Central memory CD8-positive, alpha-beta T cell (primary cell): ENCODE measurements around the gene CHMP4A.
"Not testable (repeated sequence)": the region's sequence is repeated elsewhere in the genome, so short reads cannot be mapped to it uniquely, and the experiment has no call there.

Source experiments
- ATAC-seq: fragments of 150-1000 bp; cut with Tn5 transposase; replicated peaks from 2 replicates; pipeline ENCODE4 v1.10.0; 2022; ENCODE audit warnings: mild to moderate bottlenecking, moderate FRiP score, moderate number of reproducible peaks; ENCODE audit not compliant: poor library complexity, severe bottlenecking; ENCODE audit errors: extremely low read depth
- DNase-seq, 2 donors: peaks; one replicate each; pipeline ENCODE4 v3.0.0; 2021; ENCODE audit warnings: low spot score in 2 of 2
- H3K27ac Mint-ChIP-seq: one replicate; pipeline ENCODE4 v1.8.0; 2022; ENCODE audit warnings: low read depth, mild to moderate bottlenecking, moderate library complexity, mixed read lengths
- H3K27me3 Mint-ChIP-seq: one replicate; pipeline ENCODE4 v1.8.0; 2022; ENCODE audit warnings: mixed read lengths
- H3K36me3 Mint-ChIP-seq: one replicate; pipeline ENCODE4 v1.8.0; 2022; ENCODE audit warnings: mild to moderate bottlenecking, moderate library complexity, mixed read lengths; ENCODE audit not compliant: insufficient read depth
- H3K4me1 Mint-ChIP-seq: one replicate; pipeline ENCODE4 v1.8.0; 2022; ENCODE audit warnings: mixed read lengths
- H3K4me3 Mint-ChIP-seq: one replicate; pipeline ENCODE4 v1.8.0; 2022; ENCODE audit warnings: mild to moderate bottlenecking, moderate library complexity, mixed read lengths
- H3K9me3 Mint-ChIP-seq: one replicate; pipeline ENCODE4 v1.8.0; 2022; ENCODE audit warnings: mixed read lengths

Gene CHMP4A

GRCh38 chr14:24207625-24208024 lies 5.7 kb downstream of the CHMP4A start:
- H3K4me1 Mint-ChIP-seq, result peaks cover 52% of the 10 kb centered on the region
- H3K9me3 Mint-ChIP-seq, result no peaks in the 10 kb centered on the region
- H3K27me3 Mint-ChIP-seq, result no peaks in the 10 kb centered on the region
- peak overlapping the region; percentile 48 for H3K4me3 Mint-ChIP-seq
- ATAC-seq (no peak), DNase-seq (no peak)
- H3K36me3 Mint-ChIP-seq, result peaks cover 34% of the 10 kb centered on the region
- peak overlapping the region; percentile 99 for H3K27ac Mint-ChIP-seq

- Mint-ChIP-seq H3K4me3 (peak overlapping the region; percentile 48), H3K9me3 (no peaks in the 10 kb centered on the region), H3K4me1 (peaks cover 47% of the 10 kb centered on the region), H3K27ac (peak overlapping the region; percentile 99), H3K36me3 (peaks cover 33% of the 10 kb centered on the region), H3K27me3 (no peaks in the 10 kb centered on the region)
- DNase-seq (peak in 1 of 2 donors; percentile 32), ATAC-seq (peak; percentile 86)
Measured at GRCh38 chr14:24207104-24207551, 6.2 kb downstream of the CHMP4A start.

- Mint-ChIP-seq H3K4me1 (peaks cover 42% of the 10 kb centered on the region), H3K9me3 (no peaks in the 10 kb centered on the region), H3K4me3 (peak overlapping the region; percentile 48), H3K27me3 (no peaks in the 10 kb centered on the region), H3K36me3 (peaks cover 33% of the 10 kb centered on the region), H3K27ac (peak overlapping the region; percentile 99)
- no peak for ATAC-seq
- DNase-seq, result no peak
Measured at GRCh38 chr14:24206260-24207103, 6.8 kb downstream of the CHMP4A start.

- Mint-ChIP-seq H3K36me3 (peaks cover 32% of the 10 kb centered on the region), H3K4me3 (no peak overlapping the region), H3K4me1 (peaks cover 34% of the 10 kb centered on the region), H3K27me3 (no peaks in the 10 kb centered on the region), H3K27ac (peak overlapping the region; percentile 16), H3K9me3 (no peaks in the 10 kb centered on the region)
- DNase-seq (no peak), ATAC-seq (no peak)
Measured at GRCh38 chr14:24204163-24205146, 8.8 kb downstream of the CHMP4A start.

- H3K36me3 Mint-ChIP-seq, result peaks cover 34% of the 10 kb centered on the region
- not testable (repeated sequence) for H3K9me3 Mint-ChIP-seq, H3K27me3 Mint-ChIP-seq, ATAC-seq, DNase-seq, H3K4me3 Mint-ChIP-seq
- peak overlapping the region; percentile 33 for H3K27ac Mint-ChIP-seq
- H3K4me1 Mint-ChIP-seq, result peaks cover 45% of the 10 kb centered on the region
Measured at GRCh38 chr14:24203249-24203886, 9.9 kb downstream of the CHMP4A start.

GRCh38 chr14:24202538-24202937 lies 10.8 kb downstream of the CHMP4A start:
- ATAC-seq, H3K4me3 Mint-ChIP-seq, H3K27me3 Mint-ChIP-seq, H3K9me3 Mint-ChIP-seq, DNase-seq: not testable (repeated sequence)
- Mint-ChIP-seq H3K36me3 (peaks cover 32% of the 10 kb centered on the region), H3K27ac (peak overlapping the region; percentile 33), H3K4me1 (peaks cover 41% of the 10 kb centered on the region)

DNA sequence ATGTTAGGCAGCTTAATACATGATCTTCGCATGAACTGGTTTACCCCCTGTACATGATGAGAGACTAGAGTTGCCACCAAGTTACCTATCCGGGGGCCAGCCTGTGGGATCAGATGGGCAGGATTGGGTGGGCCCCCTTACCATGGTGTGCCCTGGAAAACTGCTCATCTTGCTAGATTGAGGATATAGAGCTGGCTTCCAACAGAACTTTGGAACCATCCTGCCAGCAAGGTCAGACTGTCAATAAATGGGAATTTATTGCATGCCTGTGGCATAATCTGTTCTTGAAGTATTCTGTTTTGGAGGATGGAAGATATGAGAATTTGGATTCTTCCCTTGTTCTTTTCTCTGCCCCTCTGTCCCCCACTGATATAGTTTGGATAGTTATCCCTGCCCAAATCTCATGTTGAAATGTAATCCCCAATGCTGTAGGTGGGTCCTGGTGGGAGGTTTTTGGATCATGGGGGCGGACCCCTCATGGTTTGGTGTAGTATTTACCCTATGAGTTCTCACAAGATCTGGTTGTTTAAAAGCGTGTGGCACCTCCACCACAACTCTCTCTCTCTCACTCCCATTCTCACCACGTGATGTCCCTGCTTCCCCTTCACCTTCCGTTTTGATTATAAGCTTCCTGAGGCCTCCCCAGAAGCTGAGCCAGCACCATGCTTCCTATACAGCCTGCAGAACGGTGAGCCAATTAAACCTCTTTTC lies 14.3 kb downstream of the CHMP4A start:
- Mint-ChIP-seq H3K9me3 (no peaks in the 10 kb centered on the region), H3K4me3 (no peak overlapping the region), H3K27ac (peak overlapping the region; percentile 83), H3K27me3 (no peaks in the 10 kb centered on the region), H3K36me3 (peaks cover 46% of the 10 kb centered on the region), H3K4me1 (peaks cover 48% of the 10 kb centered on the region)
- ATAC-seq, result no peak
- DNase-seq, result no peak

DNA sequence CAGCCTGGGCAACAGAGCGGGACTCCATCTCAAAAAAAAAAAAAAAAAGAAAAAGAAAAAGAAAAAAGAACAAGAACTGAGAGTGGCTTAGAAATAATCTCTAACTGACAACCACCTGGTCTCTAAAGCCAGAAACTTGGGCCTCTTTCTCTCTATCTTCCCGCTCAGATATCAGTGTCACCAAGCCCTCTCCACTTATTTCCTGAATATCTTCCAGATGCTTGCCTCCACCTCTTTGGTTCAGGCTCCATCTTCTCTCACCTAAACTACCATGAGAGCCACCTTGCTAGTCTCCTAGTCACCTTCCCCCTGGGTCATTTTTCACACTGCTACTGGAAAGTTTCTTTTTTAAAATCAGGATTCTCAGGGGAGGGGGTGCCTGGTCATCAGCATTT lies 16.2 kb downstream of the CHMP4A start:
- Mint-ChIP-seq H3K4me1 (peaks cover 53% of the 10 kb centered on the region), H3K27ac (peak overlapping the region; percentile 98), H3K27me3 (no peaks in the 10 kb centered on the region), H3K36me3 (peaks cover 46% of the 10 kb centered on the region), H3K9me3 (no peaks in the 10 kb centered on the region), H3K4me3 (peak overlapping the region; percentile 89)
- ATAC-seq (no peak), DNase-seq (no peak)

DNA sequence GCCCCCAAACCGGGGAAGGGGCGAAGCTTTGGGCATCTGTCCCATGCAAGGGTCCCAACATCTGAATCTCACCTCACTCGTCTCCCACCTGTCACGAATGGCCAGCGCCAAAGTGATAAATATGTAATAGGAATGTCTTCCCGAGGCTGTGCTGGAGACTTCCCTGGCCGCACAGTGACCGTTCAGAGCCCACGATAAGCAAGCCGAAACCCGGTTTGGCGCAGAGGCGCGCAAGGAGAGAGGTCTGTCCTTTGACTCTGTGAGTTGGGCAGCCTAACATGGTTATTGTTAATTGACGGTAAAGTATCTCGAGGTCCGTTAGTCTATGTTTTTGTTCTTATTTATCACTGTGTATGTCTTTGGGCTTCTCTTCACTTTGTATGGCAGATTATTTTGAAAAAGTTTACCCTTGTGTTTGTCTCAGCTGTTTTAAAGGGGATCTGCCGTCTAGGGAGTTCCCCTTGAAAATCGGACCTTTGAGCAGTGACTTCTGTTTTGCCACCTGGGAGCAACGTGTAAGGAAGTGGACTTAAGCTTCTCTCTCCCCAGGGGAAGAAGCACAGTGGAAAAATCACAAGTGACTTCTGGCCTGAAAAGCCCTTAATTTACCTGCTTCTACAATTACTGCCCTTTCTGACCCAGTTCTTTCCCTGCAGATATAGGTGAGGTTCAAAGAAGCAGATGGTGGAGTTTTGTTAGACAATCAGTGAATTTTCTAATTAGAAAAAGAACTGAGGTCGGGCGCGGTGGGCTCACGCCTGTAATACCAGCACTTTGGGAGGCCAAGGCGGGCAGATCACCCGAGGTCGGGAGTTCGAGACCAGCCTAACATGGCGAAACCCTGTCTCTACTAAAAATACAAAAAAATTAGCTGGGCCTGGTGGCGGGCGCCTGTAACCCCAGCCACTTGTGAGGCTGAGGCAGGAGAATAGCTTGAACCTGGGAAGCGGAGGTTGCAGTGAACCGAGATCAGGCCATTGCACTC lies 16.9 kb downstream of the CHMP4A start:
- Mint-ChIP-seq H3K27me3 (no peaks in the 10 kb centered on the region), H3K27ac (peak overlapping the region; percentile 98), H3K4me3 (peak overlapping the region; percentile 89), H3K4me1 (peaks cover 57% of the 10 kb centered on the region), H3K9me3 (no peaks in the 10 kb centered on the region), H3K36me3 (peaks cover 42% of the 10 kb centered on the region)
- ATAC-seq (no peak), DNase-seq (no peak)

- peak; percentile 89 for ATAC-seq
- Mint-ChIP-seq H3K27ac (peak within 1 kb of the TSS; percentile 98), H3K9me3 (no peaks in the 10 kb centered on the region), H3K36me3 (peaks cover 40% of the 10 kb centered on the region), H3K4me3 (peak within 1 kb of the TSS; percentile 89), H3K27me3 (no peaks in the 10 kb centered on the region), H3K4me1 (peaks cover 57% of the 10 kb centered on the region)
- DNase-seq, result peak; percentile 85 to 93
Measured at GRCh38 chr14:24195186-24196070, 17.9 kb downstream of the CHMP4A start, which contains the start of gene TM9SF1. TM9SF1 (minus strand) TSS chr14:24195441; CDS start chr14:24195019, 422 bp downstream.
